GM18508 (cell line): Measurements from ENCODE around the gene SCN1B.
"Not testable (repeated sequence)": the region's sequence is repeated elsewhere in the genome, so short reads cannot be mapped to it uniquely, and the experiment has no call there.

ENCODE experiments used
- ATAC-seq: cut with Tn5 transposase; IDR thresholded peaks from one replicate; pipeline ENCODE4 v1.9.1; 2021; ENCODE audit warnings: moderate number of reproducible peaks; ENCODE audit not compliant: insufficient read depth, unreplicated experiment

The SCN1B gene

GRCh38 chr19:35051268-35051667 is 21.0 kb downstream of the SCN1B start:
- ATAC-seq: not testable (repeated sequence)

GRCh38 chr19:35051796-35052195 is 21.5 kb downstream of the SCN1B start:
- no peak for ATAC-seq

DNA sequence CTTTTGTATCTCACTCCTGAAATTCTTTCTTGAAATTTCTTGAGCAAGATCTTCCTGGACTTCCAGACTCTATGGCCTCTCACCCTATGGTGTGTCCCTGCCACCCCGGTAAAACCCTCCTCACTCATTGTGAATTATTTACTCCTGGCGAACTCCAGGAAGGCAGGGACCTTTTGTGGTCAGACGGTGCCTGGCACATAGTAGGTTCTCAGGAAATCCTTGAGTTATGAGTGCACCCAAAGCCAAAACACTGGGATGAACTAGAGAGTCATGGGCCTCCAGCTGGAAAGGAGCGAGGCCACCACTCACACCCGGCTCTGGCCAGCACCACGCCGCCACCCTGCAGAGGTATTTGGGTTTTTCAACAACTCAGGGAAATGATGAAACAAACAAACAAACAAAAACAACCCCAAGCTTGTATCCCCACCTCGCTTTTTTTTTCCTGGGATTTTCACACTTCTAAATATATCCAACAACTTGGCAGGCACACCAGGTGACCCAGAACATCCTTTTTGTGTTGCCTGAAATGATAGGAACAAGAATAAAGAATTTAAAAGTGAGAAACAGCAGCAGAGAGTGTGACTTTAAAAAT is 22.4 kb downstream of the SCN1B start:
- ATAC-seq: no peak

GRCh38 chr19:35053667-35054293 is 23.5 kb downstream of the SCN1B start:
- no peak for ATAC-seq

- no peak for ATAC-seq
Observed at GRCh38 chr19:35054626-35055025, 24.4 kb downstream of the SCN1B start.

DNA sequence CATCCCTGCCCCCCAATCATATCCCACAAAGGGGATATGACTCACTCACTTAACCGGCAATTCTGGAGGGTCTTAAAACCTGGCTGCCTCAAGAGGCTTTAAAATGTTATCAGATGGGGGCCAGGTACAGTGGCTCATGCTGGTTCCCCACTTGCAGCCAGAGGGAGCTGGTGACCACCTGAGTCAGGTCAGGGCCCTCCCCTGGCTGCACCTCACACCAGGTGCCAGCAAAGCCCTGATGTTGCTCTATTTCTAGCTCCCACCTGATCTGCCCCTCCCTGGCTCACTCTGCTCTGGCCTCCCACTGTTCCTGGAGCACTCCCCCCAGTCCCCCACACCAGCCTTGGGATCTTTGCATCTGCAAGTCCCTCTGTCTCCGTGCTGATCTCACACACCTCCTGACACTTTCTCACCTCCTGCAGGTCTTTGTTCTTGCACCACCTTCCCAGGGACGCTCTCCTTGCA is 25.5 kb downstream of the SCN1B start:
- ATAC-seq: no peak

DNA sequence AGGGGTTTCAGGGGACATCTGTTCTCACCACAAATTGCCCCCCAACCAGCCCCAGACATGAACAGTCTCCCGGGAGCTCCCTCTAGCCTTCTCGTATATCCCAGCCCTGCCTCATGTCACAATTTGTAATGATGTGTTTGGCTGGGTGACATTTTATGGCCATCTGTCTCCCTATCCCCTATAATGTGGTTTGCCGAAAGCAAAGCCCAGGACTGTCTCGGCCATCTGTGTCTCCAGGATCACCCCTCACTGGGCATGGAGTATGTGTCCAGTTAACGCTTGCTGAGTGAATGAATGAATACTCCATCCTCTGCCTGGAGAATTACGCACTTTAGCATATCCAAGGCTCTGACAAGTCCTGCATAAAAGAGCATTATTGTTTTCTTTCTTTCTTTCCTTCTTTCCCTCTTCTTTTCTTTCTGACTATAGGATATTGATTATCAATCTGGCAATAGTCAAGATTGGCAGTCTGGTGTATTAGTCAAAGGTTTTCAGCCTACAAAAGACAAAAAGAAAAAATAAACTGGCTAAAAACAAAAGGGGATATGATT is 26.3 kb downstream of the SCN1B start:
- no peak for ATAC-seq

- ATAC-seq: no peak
Observed at GRCh38 chr19:35058370-35058769, 28.1 kb downstream of the SCN1B start.

DNA sequence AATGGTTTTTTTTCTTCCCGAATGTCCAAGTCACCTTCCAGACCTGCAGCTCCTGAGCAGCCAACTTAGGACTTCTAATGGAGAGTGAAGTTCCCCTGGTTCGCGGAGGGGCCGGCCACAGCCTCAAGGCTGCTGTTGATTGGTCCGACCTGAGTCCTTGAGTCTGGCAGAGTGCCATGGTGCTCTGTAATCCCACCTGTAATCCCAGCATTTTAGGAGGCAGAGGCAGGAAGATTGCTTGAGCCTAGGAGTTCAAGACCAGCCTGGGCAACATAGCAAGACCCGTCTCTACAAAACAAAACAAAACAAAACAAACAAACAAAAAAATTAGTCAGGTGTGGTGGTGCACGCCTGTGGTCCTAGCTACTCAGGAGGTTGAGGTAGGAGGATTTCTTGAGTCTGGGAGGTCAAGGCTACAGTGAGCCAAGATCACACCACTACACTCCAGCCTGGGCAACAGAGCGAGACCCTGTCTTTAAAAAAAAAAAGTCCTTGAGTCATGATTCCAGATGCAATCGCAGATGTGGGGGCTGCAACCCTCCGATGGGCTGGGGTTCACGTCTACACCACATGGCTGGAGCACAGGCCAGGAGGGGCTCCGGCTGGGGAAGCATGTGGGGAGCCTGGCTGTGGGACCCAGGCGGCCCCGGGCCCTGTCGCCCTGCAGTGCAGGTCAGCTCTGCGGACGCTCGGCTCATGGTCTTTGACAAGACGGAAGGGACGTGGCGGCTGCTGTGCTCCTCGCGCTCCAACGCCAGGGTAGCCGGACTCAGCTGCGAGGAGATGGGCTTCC is 28.9 kb downstream of the SCN1B start:
- ATAC-seq: no peak

- ATAC-seq: no peak
Observed at GRCh38 chr19:35059799-35060091, 29.5 kb downstream of the SCN1B start.

DNA sequence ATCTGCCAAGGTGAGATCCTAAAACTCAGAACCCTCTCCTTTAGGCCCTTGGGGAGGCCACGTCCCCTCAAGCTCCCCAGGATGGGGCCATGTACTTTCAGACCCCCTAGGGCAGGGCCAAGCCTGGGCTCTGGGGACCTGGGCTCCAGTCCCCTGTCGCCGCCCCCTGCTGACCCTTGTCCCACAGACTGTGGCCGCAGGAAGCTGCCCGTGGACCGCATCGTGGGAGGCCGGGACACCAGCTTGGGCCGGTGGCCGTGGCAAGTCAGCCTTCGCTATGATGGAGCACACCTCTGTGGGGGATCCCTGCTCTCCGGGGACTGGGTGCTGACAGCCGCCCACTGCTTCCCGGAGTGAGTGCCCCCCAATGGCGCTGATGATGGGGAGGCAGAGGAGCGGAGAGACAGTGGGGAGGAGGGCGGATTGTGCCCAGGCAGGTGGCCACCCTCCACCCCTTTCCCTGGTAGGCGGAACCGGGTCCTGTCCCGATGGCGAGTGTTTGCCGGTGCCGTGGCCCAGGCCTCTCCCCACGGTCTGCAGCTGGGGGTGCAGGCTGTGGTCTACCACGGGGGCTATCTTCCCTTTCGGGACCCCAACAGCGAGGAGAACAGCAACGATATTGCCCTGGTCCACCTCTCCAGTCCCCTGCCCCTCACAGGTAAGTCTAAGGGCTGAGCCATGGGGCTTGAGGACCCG is 30.0 kb downstream of the SCN1B start:
- ATAC-seq: no peak

DNA sequence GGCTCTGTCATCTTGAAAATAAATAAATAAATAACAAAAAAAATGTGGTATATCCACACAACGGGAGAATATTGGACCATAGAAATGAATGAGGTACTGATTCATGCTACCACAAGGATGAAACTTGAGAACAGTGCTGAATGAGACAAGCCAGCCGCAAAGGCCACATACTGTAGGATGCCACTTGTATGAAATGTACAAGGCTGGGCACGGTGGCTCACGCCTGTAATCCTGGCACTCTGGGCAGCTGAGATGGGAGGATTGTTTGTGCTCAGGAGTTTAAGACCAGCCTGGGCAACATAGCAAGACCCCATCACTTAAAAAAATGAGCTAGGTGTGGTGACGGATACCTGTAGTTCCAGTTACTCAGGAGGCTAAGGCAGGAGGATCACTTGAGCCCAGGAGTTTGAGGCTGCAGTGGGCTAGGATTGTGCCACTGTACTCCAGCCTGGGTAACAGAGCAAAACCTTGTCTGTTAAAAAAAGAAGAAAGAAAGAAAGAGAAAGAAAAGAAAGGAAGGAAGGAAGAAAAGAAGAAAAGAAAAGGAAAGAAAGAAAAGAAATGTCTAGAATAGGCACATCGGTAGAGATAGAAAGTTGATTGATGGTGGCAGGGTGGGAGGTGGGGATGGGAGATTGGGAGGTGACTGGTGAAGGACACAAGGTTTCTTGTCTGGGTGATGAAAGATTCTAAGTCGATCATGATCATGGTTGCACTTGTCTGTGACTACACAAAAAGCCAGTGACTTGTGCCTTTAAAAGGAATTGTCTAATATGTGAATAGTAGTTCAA is 31.5 kb downstream of the SCN1B start:
- ATAC-seq: no peak

GRCh38 chr19:35062942-35063341 is 32.7 kb downstream of the SCN1B start:
- ATAC-seq: no peak

DNA sequence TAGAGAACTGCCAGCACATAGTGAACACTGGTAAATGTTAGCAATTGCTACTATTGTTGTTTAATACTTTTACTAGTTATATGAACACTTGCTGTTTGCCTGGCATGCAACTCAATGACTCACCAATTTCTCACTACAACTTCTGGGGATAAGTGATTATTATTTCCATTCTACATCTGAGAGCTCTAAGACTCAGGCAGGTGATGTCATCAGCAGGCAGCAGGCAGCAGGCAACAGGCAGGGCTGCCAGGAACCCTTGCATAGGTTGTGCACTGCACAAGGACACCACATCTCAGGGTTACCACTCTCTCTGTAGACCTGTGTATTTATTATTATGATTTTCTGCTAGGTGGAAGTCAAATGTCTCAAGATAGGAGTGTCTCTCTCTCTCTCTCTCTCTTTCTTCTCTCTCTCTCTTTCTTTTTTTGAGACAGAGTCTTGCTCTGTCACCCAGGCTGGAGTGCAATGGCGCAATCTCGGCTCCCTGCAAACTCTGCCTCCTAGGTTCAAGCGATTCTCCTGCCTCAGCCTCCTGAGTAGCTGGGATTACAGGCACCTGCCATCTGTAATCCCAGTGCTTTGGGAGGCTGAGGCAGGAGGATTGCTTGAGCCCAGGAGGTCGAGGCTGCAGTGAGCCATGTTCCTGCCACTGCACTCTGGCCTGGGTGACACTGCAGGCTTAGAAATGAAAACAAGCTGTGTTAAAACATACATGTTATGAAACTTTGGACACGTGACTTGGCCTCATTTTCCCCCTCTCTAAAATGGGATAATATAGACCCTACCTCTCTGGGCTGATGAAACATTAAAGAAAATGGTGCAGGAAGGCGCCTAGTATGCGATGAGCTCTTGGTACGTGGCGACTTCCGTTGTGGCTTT is 33.9 kb downstream of the SCN1B start:
- no peak for ATAC-seq

GRCh38 chr19:35065574-35065973 is 35.3 kb downstream of the SCN1B start:
- ATAC-seq: no peak

GRCh38 chr19:35066121-35066520 is 35.9 kb downstream of the SCN1B start:
- ATAC-seq: no peak

GRCh38 chr19:35066691-35067563 is 36.7 kb downstream of the SCN1B start:
- no peak for ATAC-seq

GRCh38 chr19:35068941-35069634 is 38.8 kb downstream of the SCN1B start:
- no peak for ATAC-seq
